NCI-H2227 (cell line): ENCODE results near the gene TTF2.
A peak's percentile ranks its signal among the peaks of the same experiment; 100 is the strongest.

Experiments used
- DNase-seq: peaks from one replicate; lab custom pipeline; 2025; ENCODE audit not compliant: unreplicated experiment; lab: John Stamatoyannopoulos, UW

TTF2 gene

DNA sequence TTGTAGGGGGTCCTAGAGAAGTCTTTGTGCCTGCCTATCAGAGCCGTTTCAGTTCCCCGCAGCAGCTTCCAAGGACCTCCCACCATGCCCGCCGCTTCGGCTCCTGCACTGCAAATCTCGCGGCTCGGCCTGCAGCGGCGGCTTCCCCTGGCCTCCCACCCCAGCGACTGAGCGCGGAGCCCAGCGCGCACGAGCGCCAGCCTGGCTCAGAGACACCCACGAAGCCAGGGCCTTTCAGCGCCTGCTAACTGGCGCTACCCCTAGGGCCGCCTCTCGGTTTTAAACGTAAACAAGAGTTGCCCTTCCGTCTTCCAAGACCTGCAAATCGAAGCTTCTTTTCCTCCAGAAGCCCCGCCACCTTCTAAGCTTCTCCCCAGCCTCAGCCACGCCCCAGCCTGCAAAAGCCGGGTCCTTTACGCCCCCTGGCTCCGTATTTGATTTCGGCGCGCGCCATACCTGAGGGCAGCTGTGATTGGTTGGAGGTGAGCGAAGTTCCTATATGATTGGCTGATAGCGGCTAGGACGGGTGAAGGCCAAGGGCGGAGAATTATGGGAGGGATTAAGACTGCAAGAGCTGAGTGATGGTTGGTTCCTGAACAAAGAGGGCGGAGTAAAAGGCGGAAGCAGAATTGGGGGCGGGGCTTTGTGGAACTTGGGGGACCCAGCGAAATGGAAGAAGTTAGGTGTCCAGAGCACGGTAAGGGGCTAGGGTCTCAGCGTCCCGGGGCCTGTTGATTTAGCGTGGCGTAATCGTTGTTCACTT lies at the start of gene TTF2:
TTF2 (plus strand) TSS at position 649 of the 763 bp plus-strand sequence; CDS start at position 670, 21 bp downstream.
- DNase-seq = peak; percentile 99

DNA sequence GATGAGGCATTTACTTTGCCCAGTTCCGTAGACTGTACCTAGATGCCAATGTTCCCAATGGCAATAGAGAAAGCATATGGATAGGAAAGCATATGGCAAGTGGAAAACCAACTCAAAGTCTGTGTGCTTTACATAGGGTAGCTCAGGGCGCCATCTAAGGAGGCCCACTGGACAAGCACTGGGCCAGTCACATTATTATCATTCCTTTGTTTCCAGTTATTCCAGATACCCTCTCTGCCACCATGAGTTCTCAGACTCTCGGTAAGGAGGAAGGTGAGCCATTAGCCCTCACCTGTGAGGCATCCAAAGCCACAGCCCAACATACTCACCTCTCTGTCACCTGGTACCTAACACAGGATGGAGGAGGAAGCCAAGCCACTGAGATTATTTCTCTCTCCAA lies 48.8 kb upstream of the TTF2 start:
- no peak for DNase-seq

DNA sequence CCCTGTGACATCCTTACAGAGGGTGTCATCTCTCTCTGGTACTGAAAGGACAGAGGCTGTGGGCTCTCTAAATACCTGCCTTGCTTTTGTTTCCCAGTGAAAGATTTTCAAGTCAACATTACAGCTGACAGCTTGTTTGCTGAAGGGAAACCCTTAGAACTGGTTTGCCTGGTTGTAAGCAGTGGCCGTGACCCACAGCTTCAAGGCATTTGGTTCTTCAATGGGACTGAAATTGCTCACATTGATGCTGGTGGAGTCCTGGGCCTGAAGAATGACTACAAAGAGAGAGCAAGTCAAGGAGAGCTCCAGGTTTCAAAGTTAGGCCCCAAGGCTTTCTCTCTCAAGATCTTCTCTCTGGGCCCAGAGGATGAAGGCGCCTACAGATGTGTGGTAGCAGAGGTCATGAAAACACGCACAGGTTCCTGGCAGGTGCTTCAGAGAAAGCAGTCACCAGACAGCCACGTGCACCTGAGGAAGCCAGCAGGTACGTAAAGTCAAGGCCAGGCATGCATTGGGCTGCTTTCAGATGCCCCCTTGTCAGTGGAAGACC lies 46.7 kb upstream of the TTF2 start:
- no peak for DNase-seq

GRCh38 chr1:117014209-117014608 lies 45.9 kb upstream of the TTF2 start:
- no peak for DNase-seq

DNA sequence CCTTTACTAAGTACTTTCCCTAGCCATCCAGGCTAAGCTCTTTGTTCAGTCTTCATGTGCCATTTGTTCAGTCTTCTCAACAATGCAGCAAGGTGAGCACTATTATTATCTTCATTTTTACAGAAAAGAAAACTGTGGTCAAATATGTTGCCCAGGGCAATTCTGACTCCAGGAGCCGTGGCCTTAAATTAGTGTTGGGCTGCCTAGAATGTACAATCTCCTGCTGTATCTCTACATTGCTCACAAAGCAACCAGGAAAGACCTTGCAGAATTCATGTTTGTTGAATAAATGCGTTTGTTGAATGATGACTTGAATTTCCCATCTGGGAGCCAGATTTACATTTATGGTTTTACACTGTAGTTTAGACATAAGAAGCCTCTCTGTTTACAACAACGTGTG lies 44.4 kb upstream of the TTF2 start:
- peak; percentile 87 for DNase-seq

- DNase-seq = no peak
These were observed 43.1 kb upstream of the TTF2 start for GRCh38 chr1:117017062-117017461.

DNA sequence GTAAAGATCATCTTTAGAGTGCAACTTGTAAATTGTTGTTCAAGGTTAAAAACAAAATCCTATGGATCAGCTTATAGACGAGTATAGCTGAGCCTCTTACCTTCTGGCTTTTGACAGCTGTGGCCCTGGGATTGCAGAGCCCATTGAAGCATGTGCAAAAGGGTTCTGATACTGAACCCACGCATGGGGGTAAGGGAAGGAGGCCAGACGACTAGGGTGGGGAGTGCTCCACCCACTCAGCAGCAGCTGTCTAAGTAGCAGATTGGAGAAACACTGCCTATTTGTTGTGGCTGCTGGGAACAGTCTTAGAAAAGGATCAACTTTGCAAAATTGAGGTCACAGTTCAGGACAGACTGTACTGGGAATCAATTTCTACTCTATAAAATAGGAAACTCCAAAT lies 42.5 kb upstream of the TTF2 start:
- no peak for DNase-seq

DNA sequence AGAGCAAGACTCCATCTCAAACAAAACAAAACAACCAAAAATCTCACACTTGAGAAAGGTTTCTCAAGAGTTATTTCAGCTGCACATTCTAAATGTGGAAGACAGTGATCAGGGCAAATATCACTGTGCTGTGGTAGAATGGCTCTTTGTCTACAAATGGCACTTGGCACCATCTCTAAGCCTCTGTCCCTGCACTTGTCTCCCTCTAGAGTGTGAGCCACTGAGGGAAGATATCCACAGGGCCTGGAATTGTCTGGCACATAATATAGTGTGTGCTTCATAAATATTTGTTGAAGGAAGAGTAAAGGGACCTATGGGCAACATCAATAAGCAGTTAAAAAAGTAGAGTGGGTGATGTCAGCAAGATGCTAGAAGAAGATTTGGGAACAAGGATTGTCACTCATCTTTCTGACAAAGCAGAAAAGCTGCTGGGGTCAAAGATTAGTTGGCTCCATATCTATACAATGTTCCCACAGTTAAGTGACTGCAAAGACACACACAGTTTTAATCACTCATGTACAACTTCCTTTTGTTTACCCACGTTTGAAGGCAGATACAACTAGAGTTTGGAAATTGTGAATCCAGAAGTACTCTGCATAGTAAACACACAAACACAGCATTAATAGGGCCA lies 39.5 kb upstream of the TTF2 start:
- DNase-seq = no peak

- no peak for DNase-seq
These were observed 38.0 kb upstream of the TTF2 start for GRCh38 chr1:117022114-117022513.

DNA sequence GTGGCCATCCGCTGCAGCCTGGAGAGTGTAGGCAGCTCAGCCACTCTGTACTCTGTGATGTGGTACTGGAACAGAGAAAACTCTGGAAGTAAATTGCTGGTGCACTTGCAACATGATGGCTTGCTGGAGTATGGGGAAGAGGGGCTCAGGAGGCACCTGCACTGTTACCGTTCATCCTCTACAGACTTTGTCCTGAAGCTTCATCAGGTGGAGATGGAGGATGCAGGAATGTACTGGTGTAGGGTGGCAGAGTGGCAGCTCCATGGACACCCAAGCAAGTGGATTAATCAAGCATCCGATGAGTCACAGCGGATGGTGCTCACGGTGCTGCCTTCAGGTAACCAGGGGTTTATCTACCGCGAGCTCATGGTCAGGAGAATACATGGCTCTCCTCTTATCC lies 34.6 kb upstream of the TTF2 start:
- DNase-seq = no peak

- no peak for DNase-seq
These were observed 33.8 kb upstream of the TTF2 start for GRCh38 chr1:117026361-117026760.

- no peak for DNase-seq
These were observed 30.4 kb upstream of the TTF2 start for GRCh38 chr1:117029685-117030084.

DNA sequence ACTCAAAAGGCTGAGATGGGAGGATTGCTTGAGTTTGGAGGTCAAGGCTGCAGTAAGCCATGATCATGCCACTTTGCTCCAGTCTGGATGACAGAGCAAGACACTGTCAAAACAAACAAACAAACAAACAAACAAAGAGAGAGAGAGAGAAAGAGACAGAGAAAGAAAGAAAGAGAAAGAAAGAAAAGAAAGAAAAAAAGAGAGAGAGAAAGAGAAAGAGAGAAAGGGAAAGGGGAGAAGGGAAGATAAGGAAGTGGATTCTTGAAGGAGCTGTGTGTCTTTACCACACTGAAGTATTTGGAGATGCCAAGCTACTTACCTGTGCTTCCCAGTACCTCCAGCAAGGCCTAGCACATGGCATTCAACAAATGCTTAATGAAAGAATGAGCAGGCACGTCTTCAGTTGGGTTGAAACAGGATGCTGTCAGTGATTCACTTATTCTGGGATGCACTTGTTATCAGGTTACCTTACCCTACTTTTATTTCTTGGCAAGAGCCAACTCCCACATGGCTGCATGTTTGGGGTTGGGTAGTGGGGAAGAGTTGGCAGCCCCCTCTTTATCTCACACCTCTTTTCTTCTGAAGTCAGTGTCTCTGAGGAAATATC lies 29.8 kb upstream of the TTF2 start:
- DNase-seq = no peak

DNA sequence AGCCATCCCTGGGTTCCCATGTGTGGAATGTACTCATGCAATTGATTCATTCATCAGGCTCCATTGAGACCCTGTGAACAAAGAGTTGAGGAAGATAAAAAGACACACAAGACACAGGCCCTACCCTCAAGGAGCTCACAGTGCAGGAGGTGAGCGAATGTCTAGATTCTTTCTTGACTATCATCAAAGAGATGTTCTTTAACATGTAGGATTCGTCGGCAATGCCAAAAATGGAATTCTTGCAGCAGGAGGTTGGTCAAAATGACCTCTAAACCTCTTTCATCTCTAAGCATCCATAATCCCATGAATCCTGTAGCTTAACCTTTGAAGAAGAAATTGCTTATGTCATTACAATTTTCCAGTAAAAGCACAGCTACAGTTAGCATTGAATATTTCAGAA lies 27.9 kb upstream of the TTF2 start:
- no peak for DNase-seq

DNA sequence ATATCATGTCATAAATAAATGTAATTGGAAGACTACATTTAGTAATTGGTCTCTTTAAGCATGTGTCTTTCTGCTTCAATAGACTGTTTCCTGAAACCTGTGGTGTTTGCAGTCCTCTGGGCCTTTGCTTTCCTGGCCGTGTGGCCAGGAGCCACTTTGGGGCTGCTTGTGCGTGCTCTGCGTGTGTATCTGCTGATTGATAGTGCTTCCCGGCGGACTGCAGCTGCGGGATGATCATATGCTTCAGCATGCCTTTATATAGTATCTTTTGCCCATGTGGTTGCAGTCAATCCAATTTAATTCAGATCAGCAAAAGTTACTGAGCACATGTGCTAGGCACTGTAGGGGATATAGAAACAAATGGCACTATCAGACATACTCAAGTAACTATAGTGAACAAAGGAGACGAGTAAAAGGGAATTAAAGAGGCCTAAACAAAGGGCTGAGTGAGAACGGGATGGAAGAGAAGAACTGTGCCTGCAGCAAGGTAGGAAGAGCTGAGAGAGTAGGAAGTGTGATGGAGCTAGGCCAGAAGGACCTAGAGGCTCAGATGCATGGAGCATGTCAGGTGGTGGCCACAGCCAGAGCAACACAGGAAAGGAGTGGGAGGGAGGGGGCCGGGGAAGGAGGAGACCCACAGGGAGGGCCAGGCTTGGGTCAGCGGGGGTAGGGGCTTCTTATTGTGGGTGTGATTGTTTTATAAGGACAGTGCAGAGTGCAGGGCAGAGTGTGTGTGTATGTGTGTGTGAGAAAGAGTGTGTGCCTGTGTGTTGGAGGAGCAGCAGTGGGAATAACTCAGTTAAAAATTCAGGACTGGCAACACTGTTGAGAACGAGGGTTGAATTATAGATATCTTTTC lies 27.2 kb upstream of the TTF2 start:
- no peak for DNase-seq

- no peak for DNase-seq
These were observed 26.4 kb upstream of the TTF2 start for GRCh38 chr1:117033772-117034171.

DNA sequence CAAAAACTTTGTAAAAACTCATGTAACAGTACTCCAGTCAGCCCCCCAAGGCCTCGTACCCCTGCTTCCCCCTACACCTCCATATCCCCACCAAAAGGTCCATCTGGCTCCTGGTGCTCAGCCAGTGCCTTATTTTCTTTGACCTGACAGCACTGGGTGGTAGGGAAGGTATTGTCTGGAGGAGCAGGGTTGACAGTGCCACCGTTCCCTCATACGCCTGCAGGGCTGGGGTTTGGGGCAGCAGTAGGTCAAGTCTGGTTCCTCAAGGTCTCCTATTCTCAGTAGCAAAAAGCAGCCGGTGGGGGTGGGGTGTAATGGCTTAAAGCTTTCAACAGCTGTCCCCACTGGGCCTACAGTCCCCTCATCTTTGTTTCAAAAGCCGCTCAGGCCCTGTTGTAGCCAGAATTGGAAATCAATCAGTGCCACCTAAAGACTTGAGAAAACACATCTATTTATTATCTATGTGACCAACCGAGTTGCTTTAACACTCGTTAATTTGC lies 25.3 kb upstream of the TTF2 start:
- DNase-seq = no peak

DNA sequence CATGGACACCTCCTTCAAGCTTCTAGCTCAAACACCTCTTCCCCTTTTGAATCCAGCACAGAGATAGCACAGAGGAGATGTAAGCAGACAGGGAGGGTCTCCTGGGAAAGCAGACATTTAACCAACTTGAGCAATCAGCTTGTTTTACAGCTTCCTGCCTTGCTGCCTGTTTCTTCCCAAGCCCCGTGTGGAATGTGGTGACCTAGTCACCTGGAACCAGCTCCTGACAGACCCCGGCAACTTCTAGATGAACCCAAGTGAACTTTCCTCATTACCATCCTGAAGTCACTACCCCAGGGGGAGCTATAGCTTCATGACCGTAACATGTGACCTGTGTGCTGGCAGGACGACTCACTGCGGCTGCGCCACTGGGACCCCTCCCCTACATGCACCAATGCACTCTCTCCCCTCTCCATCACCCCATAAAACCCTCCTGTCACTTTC lies 24.1 kb upstream of the TTF2 start:
- DNase-seq = no peak

DNA sequence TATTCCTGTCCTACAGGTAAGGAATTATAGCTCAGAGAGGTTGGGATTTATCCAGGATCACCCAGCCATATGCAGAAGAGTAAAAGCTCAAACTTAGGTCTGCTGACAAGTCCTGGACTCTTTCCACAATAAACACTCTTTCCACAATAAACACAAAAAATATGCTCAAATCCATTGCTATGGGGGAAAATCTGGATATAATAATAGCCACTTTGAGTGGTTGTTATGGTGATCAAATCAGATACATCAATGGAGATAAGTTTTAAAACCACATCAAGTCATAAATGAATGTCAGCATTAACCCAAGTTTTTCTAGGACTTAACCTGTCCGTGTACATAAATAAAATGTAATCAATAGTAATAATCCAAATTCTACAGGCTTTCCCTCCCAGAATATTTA lies 22.3 kb upstream of the TTF2 start:
- DNase-seq = no peak

DNA sequence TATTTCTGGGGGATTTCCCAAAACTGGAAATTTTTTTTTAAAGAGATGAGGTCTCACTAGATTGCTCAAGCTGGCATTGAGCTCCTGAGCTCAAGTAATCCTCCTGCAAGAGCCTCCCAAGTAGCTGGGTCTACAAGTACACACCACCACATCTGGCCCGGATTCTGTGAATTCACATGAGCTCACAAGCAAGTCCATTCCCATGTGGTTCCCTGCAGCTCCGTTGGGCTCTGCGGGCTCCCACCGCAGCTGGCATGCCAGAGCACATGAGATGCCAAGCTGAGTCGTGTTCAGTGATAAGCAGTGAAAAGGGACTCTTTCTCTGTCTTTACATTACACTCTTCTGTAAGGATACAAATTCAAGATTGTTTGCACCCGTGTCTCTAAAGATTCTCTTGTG lies 21.9 kb upstream of the TTF2 start:
- no peak for DNase-seq

GRCh38 chr1:117044217-117044616 lies 15.9 kb upstream of the TTF2 start:
- no peak for DNase-seq
